MM.1S (cell line): ENCODE measurements around the gene TANC1.

ENCODE experiments used
- DNase-seq: peaks from one replicate; pipeline ENCODE4 v3.0.0-alpha.2; 2015
- H2AFZ ChIP-seq: fragments of 300-600 bp; sonication (generic); 2 replicates; pipeline ENCODE4 v1.6.0; 2016; ENCODE audit warnings: antibody characterized with exemption, low read length
- H3F3A ChIP-seq: fragments of 300-600 bp; sonication (generic); 2 replicates; pipeline ENCODE4 v1.6.1; 2016; ENCODE audit warnings: mild to moderate bottlenecking, antibody characterized with exemption, low read length, moderate library complexity, mixed read lengths; ENCODE audit not compliant: insufficient read depth
- H3K27ac ChIP-seq: fragments of 300-600 bp; sonication (generic); 2 replicates; pipeline ENCODE4 v1.5.1; 2016; ENCODE audit warnings: mild to moderate bottlenecking, low read length
- H3K27me3 ChIP-seq: fragments of 300-600 bp; sonication (generic); replicated peaks from 2 replicates; pipeline ENCODE4 v1.6.0; 2016; ENCODE audit warnings: low read length; ENCODE audit not compliant: insufficient read depth
- H3K36me3 ChIP-seq: fragments of 300-600 bp; sonication (generic); replicated peaks from 2 replicates; pipeline ENCODE4 v1.6.1; 2016; ENCODE audit warnings: mild to moderate bottlenecking, low read length, mixed read lengths; ENCODE audit not compliant: insufficient read depth
- H3K4me1 ChIP-seq: fragments of 300-600 bp; sonication (generic); 2 replicates; pipeline ENCODE4 v1.6.1; 2016; ENCODE audit warnings: low read length, mixed read lengths
- H3K4me2 ChIP-seq: fragments of 300-600 bp; sonication (generic); 2 replicates; pipeline ENCODE4 v1.6.0; 2016; ENCODE audit warnings: low read depth, low read length
- H3K4me3 ChIP-seq: fragments of 300-600 bp; sonication (generic); 2 replicates; pipeline ENCODE4 v1.5.1; 2016; ENCODE audit warnings: low read length, mixed read lengths
- H3K79me2 ChIP-seq: fragments of 300-600 bp; sonication (generic); 2 replicates; pipeline ENCODE4 v1.6.1; 2016; ENCODE audit warnings: mixed run types, low read length, mixed read lengths
- H3K9ac ChIP-seq: fragments of 300-600 bp; sonication (generic); 2 replicates; pipeline ENCODE4 v1.6.1; 2016; ENCODE audit warnings: low read length, mixed read lengths
- H3K9me2 ChIP-seq: fragments of 300-600 bp; sonication (generic); replicated peaks from 2 replicates; pipeline ENCODE4 v1.6.1; 2016; ENCODE audit warnings: mild to moderate bottlenecking, low read length, mixed read lengths; ENCODE audit not compliant: insufficient read depth
- H3K9me3 ChIP-seq: fragments of 300-600 bp; sonication (generic); replicated peaks from 2 replicates; pipeline ENCODE4 v1.6.1; 2016; ENCODE audit warnings: mild to moderate bottlenecking, low read length, mixed read lengths; ENCODE audit not compliant: insufficient read depth
- H4K20me1 ChIP-seq: fragments of 300-600 bp; sonication (generic); 2 replicates; pipeline ENCODE4 v1.6.1; 2016; ENCODE audit warnings: mild to moderate bottlenecking, low read length, moderate library complexity, mixed read lengths; ENCODE audit not compliant: insufficient read depth
- EZH2 ChIP-seq: fragments of 300-600 bp; sonication (generic); optimal IDR thresholded peaks from 2 replicates; pipeline ENCODE3; 2017; ENCODE audit warnings: low read depth, mild to moderate bottlenecking, antibody characterized with exemption, low read length, mixed read lengths
- EZH2phosphoT487 ChIP-seq: fragments of 300-600 bp; sonication (generic); IDR thresholded peaks from 2 replicates; pipeline ENCODE4 v1.6.1; 2018; ENCODE audit warnings: antibody characterized with exemption, low read length
- TF ChIP-seq, protein P1 (sequence below): fragments of 300-600 bp; sonication (generic); IDR thresholded peaks from 2 replicates; pipeline ENCODE4 v1.5.1; 2016; ENCODE audit warnings: antibody characterized with exemption, low read length, mixed read lengths

The TANC1 gene

DNA sequence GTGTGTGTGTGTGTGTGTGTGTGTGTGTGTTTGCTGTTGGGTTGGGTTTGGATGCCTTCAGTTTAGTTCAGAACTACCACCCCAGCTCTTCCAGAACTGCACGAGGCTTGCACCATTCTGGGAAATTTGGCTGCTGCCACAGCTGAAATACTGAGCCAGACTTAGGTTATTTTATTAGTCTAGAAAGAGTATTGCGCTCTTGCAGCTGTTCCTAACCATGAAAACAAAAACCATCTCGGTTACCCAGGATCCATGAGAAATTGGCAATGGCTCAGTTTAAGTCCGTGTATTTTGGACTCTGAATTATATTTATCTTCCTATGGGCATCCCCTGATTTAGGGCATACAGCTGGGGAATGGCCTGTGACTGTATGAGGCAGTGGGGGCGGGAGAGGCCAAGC lies 83.2 kb downstream of the TANC1 start:
- Histone ChIP-seq H3K9ac (no peak overlapping the region), H3F3A (peaks cover 5% of the 10 kb centered on the region; the same call in 1 of the 2 replicates), H3K9me2 (no peaks in the 10 kb centered on the region), H3K4me1 (peaks cover 22% of the 10 kb centered on the region), H3K79me2 (no peaks in the 10 kb centered on the region), H3K4me2 (no peak overlapping the region), H3K36me3 (no peaks in the 10 kb centered on the region), H2AFZ (no peak overlapping the region), H3K27ac (no peak overlapping the region), H3K9me3 (no peaks in the 10 kb centered on the region), H3K4me3 (no peak overlapping the region), H4K20me1 (no peaks in the 10 kb centered on the region), H3K27me3 (no peaks in the 10 kb centered on the region)
- DNase-seq, result no peak
- TF ChIP-seq EZH2phosphoT487, result no peak
- no peak for TF ChIP-seq EZH2
- TF ChIP-seq, protein P1, sequence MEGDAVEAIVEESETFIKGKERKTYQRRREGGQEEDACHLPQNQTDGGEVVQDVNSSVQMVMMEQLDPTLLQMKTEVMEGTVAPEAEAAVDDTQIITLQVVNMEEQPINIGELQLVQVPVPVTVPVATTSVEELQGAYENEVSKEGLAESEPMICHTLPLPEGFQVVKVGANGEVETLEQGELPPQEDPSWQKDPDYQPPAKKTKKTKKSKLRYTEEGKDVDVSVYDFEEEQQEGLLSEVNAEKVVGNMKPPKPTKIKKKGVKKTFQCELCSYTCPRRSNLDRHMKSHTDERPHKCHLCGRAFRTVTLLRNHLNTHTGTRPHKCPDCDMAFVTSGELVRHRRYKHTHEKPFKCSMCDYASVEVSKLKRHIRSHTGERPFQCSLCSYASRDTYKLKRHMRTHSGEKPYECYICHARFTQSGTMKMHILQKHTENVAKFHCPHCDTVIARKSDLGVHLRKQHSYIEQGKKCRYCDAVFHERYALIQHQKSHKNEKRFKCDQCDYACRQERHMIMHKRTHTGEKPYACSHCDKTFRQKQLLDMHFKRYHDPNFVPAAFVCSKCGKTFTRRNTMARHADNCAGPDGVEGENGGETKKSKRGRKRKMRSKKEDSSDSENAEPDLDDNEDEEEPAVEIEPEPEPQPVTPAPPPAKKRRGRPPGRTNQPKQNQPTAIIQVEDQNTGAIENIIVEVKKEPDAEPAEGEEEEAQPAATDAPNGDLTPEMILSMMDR, result no peak

DNA sequence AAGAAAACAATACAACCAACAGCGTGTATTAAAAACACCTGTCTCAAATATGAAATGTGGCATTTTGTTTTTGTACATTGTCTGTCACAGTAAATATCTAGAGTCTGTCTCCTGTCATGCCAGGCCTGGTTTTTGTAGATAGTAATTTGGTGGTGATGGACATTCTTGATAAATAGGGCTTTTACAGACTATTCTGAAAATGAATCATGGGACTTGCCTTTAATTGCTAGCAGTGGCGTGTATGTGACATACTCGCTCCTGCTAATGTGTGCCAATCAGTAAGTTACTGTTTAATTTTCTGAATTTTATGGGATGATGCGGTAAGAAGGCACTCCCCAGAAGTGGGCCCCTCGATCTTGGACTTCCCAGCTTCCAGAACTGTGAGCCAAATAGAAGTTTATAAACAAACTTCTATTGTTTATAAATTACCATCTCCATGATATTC lies 83.7 kb downstream of the TANC1 start:
- Histone ChIP-seq H3K9me3 (no peaks in the 10 kb centered on the region), H2AFZ (no peak overlapping the region), H3K27me3 (no peaks in the 10 kb centered on the region), H3K4me1 (peaks cover 21% of the 10 kb centered on the region), H3K9ac (no peak overlapping the region), H3K4me3 (no peak overlapping the region), H3K9me2 (no peaks in the 10 kb centered on the region), H3K36me3 (no peaks in the 10 kb centered on the region), H4K20me1 (no peaks in the 10 kb centered on the region), H3K79me2 (no peaks in the 10 kb centered on the region), H3K27ac (no peak overlapping the region), H3F3A (peaks cover 5% of the 10 kb centered on the region; the same call in 1 of the 2 replicates), H3K4me2 (no peak overlapping the region)
- TF ChIP-seq, protein P1, result no peak
- TF ChIP-seq EZH2phosphoT487 (no peak), EZH2 (no peak)
- DNase-seq, result no peak

DNA sequence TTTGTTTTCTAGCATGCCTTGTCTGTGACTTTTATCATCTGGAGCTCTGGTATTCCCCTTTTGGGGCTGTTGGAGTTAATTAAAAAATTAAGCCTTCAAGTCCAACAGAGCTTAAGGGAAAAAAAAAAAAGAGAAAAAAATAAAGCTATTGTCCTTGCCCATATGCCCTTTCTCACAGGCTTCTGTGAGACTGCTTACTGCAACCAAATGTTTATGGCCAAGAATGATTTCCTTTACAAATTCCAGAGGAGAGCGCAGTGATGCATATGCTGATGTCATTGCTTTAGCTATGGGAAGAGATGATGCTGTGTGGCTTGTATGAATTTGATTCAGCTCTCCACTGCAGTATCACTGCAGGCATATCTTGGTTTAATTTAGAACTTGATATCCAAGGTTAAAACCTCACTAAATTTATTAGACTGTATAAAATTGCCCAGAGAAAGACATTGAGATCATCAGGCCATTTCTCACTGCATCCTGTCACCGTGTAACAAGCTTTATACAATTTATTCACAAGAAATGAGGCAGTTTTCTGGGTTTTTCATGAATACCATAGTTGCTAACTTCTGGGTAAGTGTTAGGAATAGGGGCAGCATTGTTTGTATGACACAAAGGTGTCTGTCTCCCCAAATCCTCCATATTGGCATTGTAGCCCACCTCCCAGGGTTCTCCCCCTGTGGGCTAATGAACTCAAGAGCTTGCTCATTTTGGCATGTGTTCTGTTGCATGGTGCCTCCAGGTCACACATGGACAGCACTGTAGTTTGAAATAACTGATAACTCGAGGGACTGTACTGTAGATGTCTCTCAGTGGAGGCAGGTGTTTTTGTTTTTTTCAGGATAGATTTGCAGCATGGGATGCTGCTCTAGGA lies 85.0 kb downstream of the TANC1 start:
- Histone ChIP-seq H3K27me3 (no peaks in the 10 kb centered on the region), H2AFZ (no peak overlapping the region), H3K79me2 (no peaks in the 10 kb centered on the region), H4K20me1 (no peaks in the 10 kb centered on the region), H3K36me3 (no peaks in the 10 kb centered on the region), H3K4me1 (peaks cover 21% of the 10 kb centered on the region), H3K4me3 (no peak overlapping the region), H3K9me3 (no peaks in the 10 kb centered on the region), H3K9me2 (no peaks in the 10 kb centered on the region), H3K9ac (no peak overlapping the region), H3K27ac (no peak overlapping the region), H3F3A (peaks cover 5% of the 10 kb centered on the region; the same call in 1 of the 2 replicates), H3K4me2 (no peak overlapping the region)
- no peak for DNase-seq
- TF ChIP-seq EZH2 (no peak), EZH2phosphoT487 (no peak)
- TF ChIP-seq, protein P1, result no peak
